HG03280 (cell line): ENCODE results near the gene NAA10.

Experiments used
- ATAC-seq: cut with Tn5 transposase; IDR thresholded peaks from one replicate; pipeline ENCODE4 v1.9.1; 2021; ENCODE audit warnings: mild to moderate bottlenecking, moderate library complexity; ENCODE audit not compliant: unreplicated experiment

The NAA10 gene

GRCh38 chrX:153950127-153950526, 15.3 kb upstream of the NAA10 start:
- ATAC-seq: no peak

- no peak for ATAC-seq
Observed at GRCh38 chrX:153948847-153949805, 14.3 kb upstream of the NAA10 start.

- no peak for ATAC-seq
Observed at GRCh38 chrX:153948002-153948466, 13.2 kb upstream of the NAA10 start.

- ATAC-seq: peak; percentile 66
Observed at GRCh38 chrX:153947009-153947769, 12.4 kb upstream of the NAA10 start.

GRCh38 chrX:153945956-153946943, 11.4 kb upstream of the NAA10 start:
- ATAC-seq: no peak

GRCh38 chrX:153944800-153945150, 9.9 kb upstream of the NAA10 start:
- no peak for ATAC-seq

- no peak for ATAC-seq
Observed at GRCh38 chrX:153944140-153944799, 9.4 kb upstream of the NAA10 start, which contains the start of gene RENBP. RENBP (minus strand) TSS chrX:153944643; CDS start chrX:153944610, 33 bp downstream.

GRCh38 chrX:153941336-153942252, 6.8 kb upstream of the NAA10 start:
- ATAC-seq: no peak

GRCh38 chrX:153939573-153939972, 4.7 kb upstream of the NAA10 start:
- ATAC-seq: no peak

- no peak for ATAC-seq
Observed at GRCh38 chrX:153938226-153938786, 3.5 kb upstream of the NAA10 start.

- ATAC-seq: no peak
Observed at GRCh38 chrX:153937056-153937455, 2.2 kb upstream of the NAA10 start.

- no peak for ATAC-seq
Observed at GRCh38 chrX:153935326-153935851, 552 bp upstream of the NAA10 start.

GRCh38 chrX:153934148-153934761, 582 bp downstream of the NAA10 start:
- peak; percentile 6 for ATAC-seq

GRCh38 chrX:153933748-153934147, 1.1 kb downstream of the NAA10 start:
- ATAC-seq: no peak

- ATAC-seq: no peak
Observed at GRCh38 chrX:153932220-153932915, 2.5 kb downstream of the NAA10 start.

GRCh38 chrX:153931748-153932147, 3.1 kb downstream of the NAA10 start:
- no peak for ATAC-seq

- no peak for ATAC-seq
Observed at GRCh38 chrX:153931151-153931550, 3.7 kb downstream of the NAA10 start.
